ENCODE results near the gene VAT1L. TPM values are rescaled to one million over a fixed set of nuclear protein-coding genes. Genes with fewer than 3 reads are reported as not detected.

Gene VAT1L
- total RNA-seq, 2 experiments from 2014 or later = not detected

- Mint-ChIP-seq H3K4me3 (no peak overlapping the region), H3K4me1 (no peaks in the 10 kb centered on the region), H3K27me3 (no peaks in the 10 kb centered on the region), H3K27ac (no peak overlapping the region), H3K9me3 (no peaks in the 10 kb centered on the region), H3K36me3 (ENCODE audit: low read depth) (no peaks in the 10 kb centered on the region)
- ChIA-PET POLR2A (no interaction called here), CTCF (interaction anchor here (1.2 kb wide), 1 partner anchor 16 kb away, joined by 3 read pairs; no protein-coding TSS in a partner anchor)
- DNase-seq = no peak
Measured at GRCh38 chr16:77949445-77949844, 161.1 kb downstream of the VAT1L start.

GRCh38 chr16:77951788-77952187 is 163.4 kb downstream of the VAT1L start:
- ChIA-PET CTCF (interaction anchor here (0.6 to 1.3 kb wide), 3 partner anchors 117 to 1506 kb away, joined by 3 read pairs; no protein-coding TSS in a partner anchor), POLR2A (no interaction called here)
- Mint-ChIP-seq H3K9me3 (no peaks in the 10 kb centered on the region), H3K27me3 (no peaks in the 10 kb centered on the region), H3K27ac (no peak overlapping the region), H3K4me3 (no peak overlapping the region), H3K36me3 (ENCODE audit: low read depth) (no peaks in the 10 kb centered on the region), H3K4me1 (no peaks in the 10 kb centered on the region)
- no peak for DNase-seq

- H3K4me1 Mint-ChIP-seq = no peaks in the 10 kb centered on the region
- POLR2A ChIA-PET = no interaction called here
- no peaks in the 10 kb centered on the region for H3K36me3 Mint-ChIP-seq (ENCODE audit: low read depth)
- no peak overlapping the region for H3K4me3 Mint-ChIP-seq
- DNase-seq = no peak
- no peaks in the 10 kb centered on the region for H3K27me3 Mint-ChIP-seq
- CTCF ChIA-PET = interaction anchor here (1.5 kb wide), 1 partner anchor 14 kb away, joined by 3 read pairs; no protein-coding TSS in a partner anchor
- no peaks in the 10 kb centered on the region for H3K9me3 Mint-ChIP-seq
- no peak overlapping the region for H3K27ac Mint-ChIP-seq
Measured at GRCh38 chr16:77955127-77955526, 166.8 kb downstream of the VAT1L start.

GRCh38 chr16:77956231-77956630 is 167.9 kb downstream of the VAT1L start:
- Mint-ChIP-seq H3K36me3 (ENCODE audit: low read depth) (no peaks in the 10 kb centered on the region), H3K27ac (no peak overlapping the region), H3K27me3 (no peaks in the 10 kb centered on the region), H3K4me3 (no peak overlapping the region), H3K4me1 (no peaks in the 10 kb centered on the region), H3K9me3 (no peaks in the 10 kb centered on the region)
- ChIA-PET POLR2A (no interaction called here), CTCF (no interaction called here)
- no peak for DNase-seq

- CTCF ChIA-PET = no interaction called here
- Mint-ChIP-seq H3K9me3 (no peaks in the 10 kb centered on the region), H3K4me3 (no peak overlapping the region), H3K4me1 (peaks cover 3% of the 10 kb centered on the region), H3K36me3 (ENCODE audit: low read depth) (no peaks in the 10 kb centered on the region), H3K27me3 (peaks cover 6% of the 10 kb centered on the region), H3K27ac (no peak overlapping the region)
- no peak for DNase-seq
- POLR2A ChIA-PET = no interaction called here
Measured at GRCh38 chr16:77960766-77961165, 172.4 kb downstream of the VAT1L start.

DNA sequence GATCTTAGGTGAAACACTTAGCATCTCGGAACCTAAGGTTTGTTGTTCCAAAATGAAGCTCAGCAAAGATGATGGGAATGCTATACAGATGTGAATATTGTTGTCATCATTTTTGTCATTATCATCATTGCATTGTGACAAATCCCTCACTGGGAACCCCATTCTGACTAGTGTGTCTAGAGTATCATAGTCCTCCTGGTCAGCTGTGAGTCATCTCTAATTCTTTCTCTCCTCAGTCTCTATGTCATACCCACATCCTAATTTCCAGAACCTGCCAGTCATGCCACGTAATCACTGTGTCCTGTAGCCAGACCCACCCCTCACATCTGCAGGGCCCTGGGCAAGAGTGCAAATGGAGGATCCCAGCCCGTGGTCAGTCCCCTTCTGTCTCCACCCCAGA is 173.4 kb downstream of the VAT1L start:
- peaks cover 3% of the 10 kb centered on the region for H3K4me1 Mint-ChIP-seq
- H3K9me3 Mint-ChIP-seq = no peaks in the 10 kb centered on the region
- no peak for DNase-seq
- CTCF ChIA-PET = no interaction called here
- no peak overlapping the region for H3K27ac Mint-ChIP-seq
- no peak overlapping the region for H3K4me3 Mint-ChIP-seq
- H3K27me3 Mint-ChIP-seq = peaks cover 10% of the 10 kb centered on the region
- H3K36me3 Mint-ChIP-seq (ENCODE audit: low read depth) = no peaks in the 10 kb centered on the region
- POLR2A ChIA-PET = no interaction called here

- ChIA-PET POLR2A (no interaction called here), CTCF (no interaction called here)
- H3K9me3 Mint-ChIP-seq = no peaks in the 10 kb centered on the region
- no peak for DNase-seq
- no peak overlapping the region for H3K4me3 Mint-ChIP-seq
- no peaks in the 10 kb centered on the region for H3K36me3 Mint-ChIP-seq (ENCODE audit: low read depth)
- H3K27me3 Mint-ChIP-seq = peaks cover 13% of the 10 kb centered on the region
- peaks cover 3% of the 10 kb centered on the region for H3K4me1 Mint-ChIP-seq
- no peak overlapping the region for H3K27ac Mint-ChIP-seq
Measured at GRCh38 chr16:77962689-77963088, 174.3 kb downstream of the VAT1L start.

DNA sequence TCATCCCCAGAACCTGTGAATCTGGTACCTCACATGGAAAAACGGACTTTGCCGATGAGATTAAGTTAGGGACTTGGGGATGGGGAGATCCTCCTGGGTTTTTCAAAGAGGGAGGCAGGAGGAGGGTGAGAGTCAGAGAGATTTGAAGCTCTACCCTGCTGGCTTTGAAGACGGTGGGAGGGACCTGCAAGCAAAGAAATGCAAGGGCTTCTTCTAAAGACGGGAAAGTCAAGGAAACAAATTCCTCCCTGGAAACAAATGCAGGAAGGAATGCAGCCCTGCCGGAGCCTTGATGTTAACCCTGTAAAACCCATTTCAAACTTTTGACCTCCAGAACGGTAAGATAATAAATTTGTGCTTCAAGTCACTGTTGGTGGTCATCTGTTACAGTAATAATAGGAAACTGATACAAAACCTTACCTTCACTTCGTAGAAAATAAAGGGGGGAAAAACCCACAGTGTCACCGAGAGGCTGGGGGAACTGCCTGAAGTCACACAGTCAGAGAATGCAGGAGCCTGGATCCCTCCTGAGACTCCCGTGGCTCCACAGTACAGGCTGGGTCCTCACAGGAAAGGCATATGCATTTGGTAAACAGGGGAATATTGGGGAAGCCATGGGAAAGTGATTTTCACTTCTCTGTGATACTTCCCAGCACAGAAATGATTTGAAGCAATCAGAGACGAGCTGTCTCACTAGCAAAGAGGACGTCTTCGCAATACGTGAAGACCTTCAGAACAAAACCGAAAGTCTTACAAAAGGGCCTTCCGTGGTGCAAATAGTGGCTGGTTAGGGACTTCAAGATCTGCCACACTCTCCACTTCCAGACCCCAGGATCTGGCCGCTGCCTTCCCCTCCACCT is 175.1 kb downstream of the VAT1L start:
- ChIA-PET POLR2A (no interaction called here), CTCF (no interaction called here)
- Mint-ChIP-seq H3K9me3 (no peaks in the 10 kb centered on the region), H3K27ac (no peak overlapping the region), H3K27me3 (peaks cover 13% of the 10 kb centered on the region), H3K36me3 (ENCODE audit: low read depth) (no peaks in the 10 kb centered on the region), H3K4me1 (peaks cover 3% of the 10 kb centered on the region), H3K4me3 (no peak overlapping the region)
- no peak for DNase-seq

DNA sequence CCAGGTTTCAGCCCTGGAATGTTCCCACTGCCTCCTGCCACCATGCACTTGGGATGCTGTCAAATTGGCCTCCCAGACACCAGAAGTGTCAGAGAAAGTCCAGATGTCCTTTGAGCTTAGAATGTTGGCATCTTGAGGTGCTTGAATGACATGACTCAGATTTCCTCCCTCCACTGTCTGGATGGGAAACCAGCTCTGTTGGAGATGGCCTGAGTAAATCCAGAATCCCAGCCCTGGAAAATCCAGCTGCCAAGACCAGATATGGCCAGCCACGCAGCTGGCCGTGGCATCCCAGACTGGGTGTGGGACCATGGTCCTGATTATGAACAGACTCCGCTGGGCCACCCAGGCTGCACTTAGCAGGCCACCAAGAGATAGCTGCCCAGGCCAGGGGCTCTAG is 177.0 kb downstream of the VAT1L start:
- Mint-ChIP-seq H3K4me3 (no peak overlapping the region), H3K27me3 (peaks cover 13% of the 10 kb centered on the region), H3K4me1 (peaks cover 3% of the 10 kb centered on the region), H3K27ac (no peak overlapping the region), H3K9me3 (no peaks in the 10 kb centered on the region), H3K36me3 (ENCODE audit: low read depth) (no peaks in the 10 kb centered on the region)
- ChIA-PET POLR2A (no interaction called here), CTCF (interaction anchor here (0.7 to 1.1 kb wide), 3 partner anchors 10 to 105 kb away, joined by 3 read pairs; no protein-coding TSS in a partner anchor)
- DNase-seq = no peak

- Mint-ChIP-seq H3K4me3 (no peak overlapping the region), H3K27ac (no peak overlapping the region), H3K4me1 (peaks cover 3% of the 10 kb centered on the region), H3K9me3 (no peaks in the 10 kb centered on the region), H3K36me3 (ENCODE audit: low read depth) (no peaks in the 10 kb centered on the region), H3K27me3 (peaks cover 13% of the 10 kb centered on the region)
- ChIA-PET CTCF (no interaction called here), POLR2A (interaction anchor here (0.6 kb wide), 1 partner anchor 676 kb away, joined by 3 read pairs; no protein-coding TSS in a partner anchor)
- no peak for DNase-seq
Measured at GRCh38 chr16:77967054-77967904, 178.9 kb downstream of the VAT1L start.

GRCh38 chr16:77969861-77970260 is 181.5 kb downstream of the VAT1L start:
- no peaks in the 10 kb centered on the region for H3K36me3 Mint-ChIP-seq (ENCODE audit: low read depth)
- H3K4me1 Mint-ChIP-seq = no peaks in the 10 kb centered on the region
- H3K27me3 Mint-ChIP-seq = peaks cover 8% of the 10 kb centered on the region
- ChIA-PET POLR2A (no interaction called here), CTCF (interaction anchor here (0.8 to 1.7 kb wide), 2 partner anchors 10 to 15 kb away, joined by 3 read pairs; no protein-coding TSS in a partner anchor)
- H3K27ac Mint-ChIP-seq = no peak overlapping the region
- H3K4me3 Mint-ChIP-seq = no peak overlapping the region
- no peaks in the 10 kb centered on the region for H3K9me3 Mint-ChIP-seq
- no peak for DNase-seq

DNA sequence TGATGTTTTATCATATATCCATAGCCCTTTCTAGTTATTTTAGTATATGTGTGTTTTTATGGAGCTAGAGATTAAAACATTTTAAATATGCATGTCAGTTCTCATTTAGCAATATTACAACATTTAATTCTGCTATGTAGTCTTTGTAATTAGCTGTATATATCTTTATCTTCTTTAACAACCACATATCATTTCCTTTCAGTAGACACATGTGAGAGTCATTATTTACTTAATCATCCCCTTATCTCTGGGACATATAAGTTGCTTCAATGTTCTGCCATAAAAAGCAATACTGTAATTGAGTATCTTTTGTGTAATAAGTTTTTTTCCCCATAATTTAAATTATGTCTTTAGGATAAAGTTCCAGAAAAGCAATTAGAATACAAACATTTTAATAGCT is 182.0 kb downstream of the VAT1L start:
- H3K9me3 Mint-ChIP-seq = no peaks in the 10 kb centered on the region
- H3K36me3 Mint-ChIP-seq (ENCODE audit: low read depth) = no peaks in the 10 kb centered on the region
- no peaks in the 10 kb centered on the region for H3K4me1 Mint-ChIP-seq
- POLR2A ChIA-PET = no interaction called here
- CTCF ChIA-PET = interaction anchor here (0.8 kb wide), 1 partner anchor 11 kb away, joined by 3 read pairs; no protein-coding TSS in a partner anchor
- H3K27me3 Mint-ChIP-seq = peaks cover 8% of the 10 kb centered on the region
- DNase-seq = no peak
- no peak overlapping the region for H3K27ac Mint-ChIP-seq
- H3K4me3 Mint-ChIP-seq = no peak overlapping the region

Measured in activated CD4-positive, alpha-beta T cell treated with anti-CD3 and anti-CD28 coated beads, Interleukin-2, amount 10 ng/mL, durations not matched to agents 7 days and 5 days (primary cell).